Astrocyte of the hippocampus (primary cell): Measurements from ENCODE around the gene MAP2K3.

Source experiments
- DNase-seq: peaks from one replicate; pipeline ENCODE4 v3.0.0; 2011; ENCODE audit warnings: low read depth, low spot score

Gene MAP2K3

DNA sequence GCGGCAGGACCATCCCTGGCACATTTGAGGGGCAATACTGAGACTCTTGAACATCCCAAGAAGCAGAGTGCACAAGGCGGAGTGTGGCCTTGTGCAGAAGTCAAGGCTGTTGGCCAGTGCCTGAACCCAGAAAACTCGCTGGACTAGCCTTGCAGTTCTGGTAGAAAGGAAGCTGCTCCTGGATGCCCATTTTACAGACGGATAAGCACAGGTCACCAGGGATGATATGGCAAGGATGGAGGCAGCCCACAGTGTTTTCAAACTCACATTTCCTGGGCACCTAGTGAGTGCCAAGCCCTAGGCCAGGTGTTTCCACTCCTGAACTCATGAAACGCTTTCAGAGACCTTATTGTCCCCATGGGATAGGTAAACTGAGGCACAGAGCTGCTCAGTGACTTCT lies 1.7 kb upstream of the MAP2K3 start:
- DNase-seq = no peak

DNA sequence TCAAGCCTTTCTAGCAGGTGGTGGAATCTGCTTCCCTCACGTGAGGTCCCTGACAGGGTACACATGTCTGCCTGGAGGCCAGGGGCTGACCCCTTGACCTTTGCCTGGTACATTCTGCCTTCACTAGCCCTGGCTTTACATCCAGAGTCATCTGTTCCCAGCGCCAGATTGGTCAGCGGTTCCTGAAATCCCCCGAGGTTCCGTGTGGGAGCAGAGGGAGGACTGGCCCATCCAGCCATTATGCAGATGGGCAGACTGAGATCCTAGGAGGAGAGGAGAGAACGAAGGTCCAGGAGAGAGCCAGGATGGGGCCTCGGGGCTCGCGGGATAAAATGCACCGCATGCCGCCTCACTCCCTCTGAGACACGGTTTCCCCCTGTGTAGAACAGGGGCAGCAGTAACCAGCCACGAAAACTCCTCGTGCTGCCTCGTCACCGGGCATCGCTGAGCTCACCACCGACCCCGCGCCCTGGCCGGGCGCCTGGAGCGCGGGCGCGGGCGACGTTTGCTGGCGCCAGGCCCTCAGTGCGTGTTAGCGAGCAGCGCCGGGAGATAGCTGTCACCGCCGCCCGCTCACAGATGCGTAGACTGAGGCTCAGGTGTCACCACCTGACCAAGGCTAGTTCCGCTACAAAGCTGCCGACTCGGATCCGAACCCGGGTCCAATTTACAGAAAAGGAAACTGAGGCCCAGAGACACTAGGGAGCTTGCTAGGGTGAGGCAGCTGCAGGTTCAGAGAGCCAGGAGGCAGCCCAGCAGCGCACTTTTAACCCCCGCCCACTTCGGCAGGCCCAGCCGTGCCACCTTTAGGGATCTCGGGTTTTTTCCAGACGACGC lies 811 bp upstream of the MAP2K3 start:
- DNase-seq = peak; percentile 77

DNA sequence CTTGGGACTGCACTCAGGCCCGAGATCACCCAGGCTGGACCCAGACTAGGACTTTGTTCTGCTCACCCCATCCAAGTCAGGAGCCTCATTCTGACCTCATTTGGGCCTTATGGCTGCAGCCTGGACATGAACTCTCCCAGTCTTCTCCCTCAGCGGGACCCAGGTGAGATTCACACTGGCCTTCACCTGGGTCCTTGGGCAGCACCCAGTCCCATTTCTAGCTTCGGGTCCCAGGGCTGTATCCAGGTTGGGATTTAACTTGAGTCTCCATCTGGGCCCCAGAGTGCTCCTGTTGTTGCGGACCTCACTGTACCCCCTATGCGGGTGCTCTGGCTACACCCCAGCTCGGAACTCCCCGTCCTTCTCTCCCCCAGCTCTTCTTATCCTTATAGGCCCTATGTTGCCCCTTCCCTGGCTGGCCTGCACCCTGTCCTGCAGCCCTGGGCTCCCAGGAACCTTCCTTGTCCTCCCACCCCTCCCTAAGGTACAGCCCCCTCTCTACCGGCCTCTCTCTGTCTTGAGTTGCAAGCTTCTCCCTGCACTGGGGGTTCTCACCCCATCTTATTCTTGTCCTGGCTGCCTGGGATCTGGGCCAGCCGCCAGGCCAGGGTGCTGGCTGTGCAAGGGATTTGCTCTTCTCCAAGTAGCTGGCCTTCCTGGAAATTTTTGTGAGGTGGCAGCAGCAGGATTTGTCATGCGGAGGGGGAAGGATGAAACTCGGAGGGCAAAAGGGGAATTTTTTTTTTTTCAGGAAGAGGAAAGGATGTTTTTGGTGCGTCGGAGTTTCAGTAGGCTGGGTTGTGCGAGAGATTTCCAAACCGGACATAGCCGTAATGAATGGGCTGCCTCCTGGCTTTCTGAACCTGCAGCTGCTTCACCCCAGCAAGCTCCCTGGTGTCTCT lies 904 bp downstream of the MAP2K3 start:
- peak; percentile 50 for DNase-seq

DNA sequence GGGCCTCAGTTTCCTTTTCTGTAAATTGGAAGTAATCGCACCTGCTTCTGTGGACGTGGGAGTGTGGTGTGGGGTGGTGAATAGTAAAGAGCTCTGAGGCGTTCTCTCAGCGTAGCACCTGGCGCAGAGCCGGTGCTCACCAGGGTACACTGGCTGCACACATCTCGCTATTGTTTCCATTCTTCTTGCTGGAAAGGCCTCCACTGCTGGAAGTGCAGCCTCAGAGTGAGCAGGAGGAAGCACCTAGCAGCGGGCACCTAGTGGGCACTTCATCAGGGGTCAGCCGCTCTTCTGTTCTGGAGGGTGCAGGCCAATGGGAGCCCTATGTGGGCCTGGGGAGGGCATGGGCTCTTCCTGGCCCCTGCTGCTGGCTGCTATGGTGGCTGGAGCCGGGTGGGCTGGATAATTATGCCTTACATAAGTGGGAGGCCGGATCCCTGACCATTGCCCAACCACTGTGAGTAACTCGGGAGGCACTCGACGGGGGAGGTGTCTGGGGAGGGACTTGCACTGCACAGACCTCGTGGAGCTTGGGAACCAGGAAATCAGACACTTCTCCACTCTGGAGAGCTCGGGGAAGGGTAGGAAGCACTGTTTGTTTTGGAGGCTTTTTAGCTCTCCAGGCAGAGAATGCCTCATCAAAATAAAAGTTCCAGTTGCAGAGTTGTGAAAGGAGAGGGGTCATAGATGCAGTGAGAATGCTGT lies 1.7 kb downstream of the MAP2K3 start:
- peak; percentile 97 for DNase-seq

DNA sequence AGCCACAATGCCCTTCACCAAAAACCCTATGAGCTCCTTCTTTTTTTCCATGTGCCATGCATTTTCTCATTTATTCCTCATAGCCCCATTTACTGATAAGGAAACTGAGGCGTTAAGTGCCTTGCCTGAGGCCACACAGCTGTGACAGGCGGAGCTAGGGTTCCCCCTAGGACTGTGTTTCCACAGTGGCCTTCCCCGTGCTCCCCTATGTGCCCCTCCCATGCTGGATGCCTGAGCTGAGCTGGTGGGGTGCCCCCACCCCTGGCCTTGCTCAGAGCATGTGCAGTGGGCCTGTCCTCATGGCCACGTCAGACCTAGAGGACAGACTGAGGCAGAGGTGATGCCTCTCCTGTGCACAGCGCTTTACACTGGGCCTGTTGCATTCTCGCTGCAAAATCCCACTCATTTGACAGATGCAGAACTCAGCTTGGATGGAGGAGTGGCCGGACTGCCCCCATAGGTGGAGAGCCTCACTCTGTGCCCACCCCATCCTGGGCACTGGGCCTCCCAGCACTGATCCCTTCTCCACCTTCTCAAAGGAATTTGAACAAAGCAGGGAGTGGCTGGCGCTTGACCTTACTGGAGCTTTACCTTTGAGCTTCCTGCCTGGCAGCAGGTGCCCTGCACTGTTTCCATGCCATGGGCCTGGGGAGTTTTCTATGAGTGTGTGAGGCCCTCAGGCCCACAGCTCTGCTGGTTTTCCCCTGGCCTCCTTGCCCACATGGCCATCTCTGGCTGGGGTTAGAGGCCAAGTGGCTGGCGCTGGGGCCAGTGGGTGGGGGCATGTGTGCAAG lies 2.6 kb downstream of the MAP2K3 start:
- DNase-seq = no peak

DNA sequence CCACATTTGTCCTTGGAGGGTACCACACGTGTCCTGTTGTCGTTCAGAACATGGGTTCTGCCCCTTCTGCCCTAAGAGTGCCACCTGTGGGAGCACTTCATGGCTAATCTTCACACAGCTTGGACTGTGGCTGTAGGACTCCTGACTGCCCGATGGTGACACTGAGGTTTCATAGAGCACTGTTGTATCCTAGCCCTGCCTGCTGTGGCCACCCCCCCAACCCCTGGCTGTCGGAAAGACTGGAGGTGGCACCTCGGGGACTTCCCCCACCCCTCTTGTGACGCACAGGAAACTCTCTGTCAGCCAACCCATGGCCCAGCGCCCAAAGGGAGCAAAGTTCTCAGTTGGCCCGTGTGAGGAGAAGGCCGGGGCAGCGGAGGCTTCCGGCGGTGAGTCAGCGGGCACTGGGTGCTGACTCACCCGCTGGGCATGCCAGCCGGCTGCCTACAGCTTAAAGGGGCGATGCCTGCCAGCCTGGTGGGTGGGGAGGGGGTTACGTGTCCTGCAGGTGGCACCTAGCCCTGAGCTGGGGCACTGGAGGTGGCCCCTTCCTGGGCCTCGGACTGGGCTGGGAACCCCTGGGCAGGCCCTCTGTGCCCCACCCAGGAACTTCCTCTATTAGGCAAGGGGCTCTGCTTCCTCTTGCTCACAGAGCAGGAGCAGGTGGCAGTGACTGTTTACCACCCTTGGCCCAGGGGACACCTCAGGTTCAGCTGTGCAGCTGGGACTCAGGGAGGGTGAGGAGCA lies 3.4 kb downstream of the MAP2K3 start:
- peak; percentile 98 for DNase-seq

DNA sequence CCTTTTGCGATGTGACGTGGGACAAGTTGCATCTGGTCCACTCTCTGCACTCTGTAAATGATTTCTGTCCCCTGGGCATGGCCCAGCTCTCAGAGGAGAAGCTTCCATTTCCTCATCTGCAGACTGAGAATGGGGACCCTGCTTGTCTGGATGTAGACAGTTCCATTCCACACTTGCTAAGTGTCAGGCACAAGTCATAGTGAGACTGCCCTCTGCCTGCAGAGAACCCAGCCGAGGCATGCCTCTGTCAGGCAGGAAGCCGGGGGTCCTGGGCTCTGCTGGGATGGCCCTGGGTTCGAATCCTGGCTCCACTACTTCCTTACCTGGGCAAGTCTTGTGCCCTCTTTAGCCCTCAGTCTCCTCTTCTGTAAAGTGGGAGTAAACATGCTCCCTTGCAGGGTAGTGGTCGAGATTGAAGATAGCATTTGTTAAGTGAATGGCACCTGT lies 4.1 kb downstream of the MAP2K3 start:
- no peak for DNase-seq

DNA sequence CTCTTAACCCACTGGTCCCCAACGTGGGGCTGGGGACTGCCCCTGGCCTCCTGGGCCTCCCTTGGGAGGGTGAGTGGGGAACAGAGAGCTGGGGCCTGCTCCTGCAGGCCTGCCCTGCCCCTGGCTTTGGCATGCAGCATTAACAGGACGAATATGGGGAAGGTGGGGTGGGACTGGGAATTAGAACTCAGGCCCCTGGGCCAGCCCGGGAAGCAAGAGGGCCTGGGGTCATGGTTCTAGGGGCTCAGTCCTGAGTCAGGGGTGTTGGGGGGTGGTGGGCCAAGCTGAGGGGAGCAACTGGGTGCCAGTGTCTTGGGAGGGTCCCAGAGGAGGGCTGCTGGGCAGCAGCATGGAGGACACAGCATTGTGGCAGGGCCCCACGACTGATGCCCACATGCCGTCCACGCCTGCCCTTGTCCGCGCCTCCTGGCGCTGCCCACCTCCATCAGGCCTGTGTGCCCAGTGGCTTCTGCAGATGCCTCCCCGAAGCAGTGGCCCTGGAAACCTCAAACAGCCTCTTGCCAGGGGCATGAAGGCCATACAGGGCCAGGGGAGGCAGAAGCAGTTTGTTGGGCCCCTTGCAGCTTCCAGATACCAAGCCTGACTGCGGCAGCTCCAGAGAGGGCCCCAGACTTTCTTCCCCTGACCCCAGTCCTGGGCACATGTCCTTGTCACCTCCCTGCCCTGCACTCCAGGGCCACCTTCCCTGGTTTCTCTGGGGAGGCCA lies 4.8 kb downstream of the MAP2K3 start:
- no peak for DNase-seq

DNA sequence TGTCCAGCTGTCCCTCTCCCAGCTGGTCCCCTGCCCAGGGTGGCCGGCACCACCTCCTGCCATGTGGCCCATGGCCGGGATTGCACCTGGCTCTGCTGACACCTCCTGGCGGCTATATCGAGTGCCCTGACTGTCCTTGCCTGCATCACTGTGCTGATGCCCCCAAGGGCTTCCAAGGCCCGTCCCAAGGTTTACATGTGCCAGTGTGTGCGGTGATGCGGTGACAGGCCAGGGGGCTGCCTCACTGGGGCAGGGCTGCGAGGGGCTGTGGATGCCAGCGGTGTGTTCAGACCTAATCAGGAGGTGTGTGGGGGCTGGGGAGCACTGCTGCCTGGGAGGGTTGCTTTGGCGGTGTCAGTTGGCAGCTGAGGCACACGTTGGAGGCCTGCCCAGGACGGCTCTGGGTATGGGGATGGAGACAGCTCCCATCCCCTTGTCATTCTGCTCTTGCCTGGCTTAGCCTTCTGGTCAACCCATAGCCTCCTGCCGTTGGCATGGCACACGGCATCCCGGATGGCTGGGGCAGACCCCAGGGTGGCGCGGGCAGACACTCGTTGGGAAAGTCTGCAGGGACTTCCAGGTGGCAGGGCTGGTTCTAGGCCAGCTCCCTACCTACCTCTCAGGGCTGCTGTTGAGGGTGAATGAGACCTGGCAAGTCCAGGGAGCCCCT lies 5.5 kb downstream of the MAP2K3 start:
- peak; percentile 57 for DNase-seq

DNA sequence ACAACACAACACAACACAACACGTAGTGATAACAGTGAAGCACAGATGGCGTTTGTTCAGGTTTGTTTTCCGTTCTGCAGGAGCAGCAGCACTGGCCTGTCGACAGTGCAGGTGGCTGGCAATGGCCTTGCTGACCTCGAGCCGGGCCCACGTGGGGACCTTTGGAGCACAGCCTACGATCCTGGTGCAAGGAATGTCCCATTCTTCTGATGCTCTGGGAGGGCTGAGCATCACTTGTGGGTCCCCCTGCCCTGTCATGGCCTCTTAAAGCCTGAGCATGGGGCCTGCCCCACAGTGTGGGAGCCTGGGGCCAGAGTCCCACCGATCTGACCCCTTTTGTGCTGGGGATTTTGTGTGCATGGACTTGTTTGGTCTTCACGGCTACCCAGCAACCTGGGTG lies 6.8 kb downstream of the MAP2K3 start:
- no peak for DNase-seq

DNA sequence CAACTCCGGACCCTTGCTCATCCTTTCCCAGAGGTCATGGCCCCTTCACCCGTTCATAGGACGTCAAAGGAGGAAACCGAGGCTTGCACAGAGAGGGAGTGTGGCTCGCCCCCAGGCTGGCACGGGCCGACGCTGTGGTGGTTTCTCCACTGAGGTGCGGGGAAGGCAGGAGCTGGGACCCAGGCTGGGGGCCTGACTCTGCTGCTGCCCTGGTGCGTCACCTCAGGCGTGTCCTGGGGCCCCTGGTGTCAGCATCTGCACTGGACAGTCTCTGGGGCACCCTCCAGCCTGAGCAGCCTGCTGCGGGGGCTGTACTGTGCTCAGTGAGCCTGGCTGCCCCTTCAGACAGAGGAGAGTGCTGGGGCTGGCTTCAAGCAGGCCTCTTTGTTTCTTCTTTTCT lies 7.4 kb downstream of the MAP2K3 start:
- DNase-seq = no peak

DNA sequence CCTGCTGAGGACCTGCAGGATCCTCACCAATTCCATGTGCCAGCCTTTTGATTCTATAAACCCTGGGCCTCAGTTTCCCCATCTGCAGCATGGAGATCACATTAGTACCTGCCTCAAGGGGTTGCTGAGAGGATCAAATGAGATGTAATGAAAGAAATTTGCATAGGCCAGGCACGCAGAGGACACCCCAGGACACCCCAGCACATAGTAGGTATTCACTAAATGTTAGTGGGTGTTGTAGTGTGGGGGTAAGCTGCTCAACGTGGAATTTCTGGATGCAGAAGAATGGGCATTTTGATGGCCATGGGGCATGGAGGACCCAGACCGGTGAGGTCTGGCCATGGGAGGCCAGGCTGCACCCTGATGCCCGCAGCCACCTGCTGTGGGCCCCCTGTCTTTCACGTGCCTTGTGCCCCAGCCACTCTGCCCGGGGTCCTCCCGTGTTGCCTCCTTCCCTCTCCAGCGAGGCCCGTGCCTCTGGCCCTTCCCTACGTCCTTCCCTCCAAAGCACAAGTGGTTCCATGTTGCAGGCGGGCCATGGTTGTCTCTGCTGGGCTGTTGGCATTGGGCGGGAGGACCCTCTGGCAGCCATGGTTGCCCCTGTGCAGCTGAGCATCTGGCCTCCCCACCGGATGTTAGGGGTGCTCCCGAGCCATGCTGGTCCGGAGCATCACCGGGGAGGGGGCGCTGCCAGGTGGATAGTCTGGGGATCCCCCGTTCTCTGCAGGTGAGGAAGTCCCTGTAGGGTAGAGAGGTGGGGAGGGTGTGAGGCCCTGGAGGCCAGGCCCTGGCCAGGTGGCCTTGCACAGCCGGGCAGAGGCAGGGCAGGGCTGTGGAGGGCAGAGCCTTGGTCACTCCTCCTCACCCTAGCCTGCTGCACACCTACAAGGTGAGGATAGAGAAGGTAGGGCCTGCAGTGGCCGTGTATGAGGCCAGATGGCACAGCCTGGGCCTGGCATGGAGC lies 8.6 kb downstream of the MAP2K3 start:
- no peak for DNase-seq

DNA sequence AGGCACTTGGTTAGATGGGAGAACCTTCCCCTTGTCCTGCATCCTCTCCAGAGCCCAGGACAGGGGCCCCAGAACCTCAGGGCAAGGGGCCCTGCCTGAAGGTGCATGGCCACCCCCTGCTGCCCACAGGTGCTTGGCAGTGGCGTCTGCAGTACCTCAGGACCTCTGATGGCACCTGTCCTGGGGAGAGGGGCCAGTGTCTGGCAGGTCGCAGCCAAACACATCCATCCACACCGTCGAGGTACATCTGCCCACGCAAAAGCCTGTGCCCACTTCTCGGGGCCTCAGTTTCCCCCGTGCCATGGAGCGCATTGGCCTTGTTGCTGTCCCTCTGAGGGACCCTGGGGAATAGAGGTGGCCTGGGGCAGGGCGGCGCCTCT lies 9.3 kb downstream of the MAP2K3 start:
- DNase-seq = no peak

DNA sequence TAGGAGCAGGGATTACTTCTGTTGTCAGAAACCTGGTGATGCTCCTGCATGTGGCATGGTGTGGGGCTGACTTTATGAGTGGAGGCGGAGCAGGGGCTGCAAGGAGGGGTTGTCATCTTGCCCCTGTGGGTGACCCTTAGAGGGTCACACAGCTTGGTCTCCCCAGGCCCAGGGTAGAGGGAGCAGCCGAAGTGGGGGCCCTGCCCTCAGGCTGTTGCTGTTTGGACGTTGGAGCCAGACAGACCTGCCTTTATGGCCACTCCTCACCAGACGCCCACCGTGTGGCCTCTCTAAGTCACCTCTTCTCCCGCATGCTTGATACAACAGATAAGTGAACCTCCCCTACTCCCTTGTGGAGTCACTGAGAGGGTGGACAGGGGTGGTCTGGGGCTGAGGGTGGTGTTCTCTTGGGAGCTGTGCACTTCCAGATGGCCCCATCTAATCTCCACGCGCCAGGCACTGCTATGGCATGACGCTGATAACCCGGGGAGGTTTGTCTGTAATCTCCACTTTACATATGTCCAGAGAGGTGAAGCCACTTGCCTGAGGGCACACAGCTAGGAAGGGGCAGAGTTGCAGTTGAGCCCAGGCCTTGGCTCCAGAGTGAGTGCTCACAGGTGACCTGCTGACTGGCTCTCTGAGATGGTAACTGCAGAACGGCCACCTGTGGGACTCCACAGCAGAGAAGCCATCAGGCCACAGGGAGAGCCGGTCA lies 10.0 kb downstream of the MAP2K3 start:
- no peak for DNase-seq

DNA sequence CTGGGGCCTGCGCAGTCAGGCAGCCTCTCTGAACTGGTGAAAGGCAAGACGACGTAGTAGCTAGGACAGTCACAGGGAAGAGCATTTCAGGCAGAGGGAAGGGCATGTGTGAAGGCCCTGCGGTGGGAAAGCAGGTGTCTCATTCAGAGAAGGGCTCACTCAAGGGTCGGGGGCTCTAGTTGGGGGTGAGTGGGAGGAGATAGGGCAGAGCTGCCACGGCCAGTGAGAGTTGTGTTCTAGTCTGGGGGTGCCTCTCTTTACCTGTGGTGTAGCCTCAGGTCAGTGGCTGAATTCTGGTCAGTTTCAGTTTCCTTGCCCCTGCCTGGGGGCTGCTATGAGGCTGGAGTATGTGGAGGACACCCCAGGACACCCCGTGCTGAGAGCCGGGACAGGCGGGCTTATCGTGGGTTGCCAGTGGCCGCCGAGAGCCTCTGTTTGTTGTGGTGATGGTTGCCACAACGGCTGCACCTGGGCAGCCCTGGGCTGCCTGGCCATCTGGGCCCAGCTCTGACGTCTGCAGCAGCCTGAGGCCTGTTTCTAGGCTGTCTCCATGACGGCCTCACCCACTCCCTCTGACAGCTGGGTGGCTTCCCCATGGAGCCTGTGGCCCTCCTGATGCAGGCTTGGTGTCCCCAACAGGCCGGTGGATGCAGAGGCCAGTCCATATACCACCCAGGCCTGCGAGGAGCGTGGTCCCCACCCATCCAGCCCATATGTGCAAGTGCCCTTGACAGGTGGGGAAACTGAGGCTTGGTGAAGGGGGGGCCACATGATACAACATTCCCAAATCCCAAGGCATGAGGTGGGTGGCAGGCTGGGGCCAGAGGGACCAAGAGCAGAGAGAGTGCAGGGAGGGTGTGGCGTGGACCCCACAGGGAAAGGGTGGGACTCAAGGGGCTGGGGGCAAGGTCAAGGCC lies 10.8 kb downstream of the MAP2K3 start:
- DNase-seq = peak; percentile 49
